Sciatic nerve (tissue), 1 donor: Measurements from ENCODE around the gene SMIM44. TPM values are rescaled to one million over a fixed set of nuclear protein-coding genes. Genes with fewer than 3 reads are reported as not detected.

Experiments used
- total RNA-seq: library from RNA; stranded (reverse); fragmentation: NEBNext Ultra II Directional; extraction: Animal tissue kit (Norgen Biotek cat#: 25700); gene quantifications from one replicate; pipeline ENCODE4 v1.2.1, GENCODE V29; 2021
- donor health status: DM: no; HTN: no; CAD: no.

Gene SMIM44
- total RNA-seq, 1 donor from 2014 or later, result not detected

Other genes with a start within 250 kb of the SMIM44 start
- gene NFIC, start 116.9 kb downstream of the SMIM44 start, total RNA-seq, result 178 TPM
- not detected for gene SMIM24, start 2.9 kb downstream of the SMIM44 start, total RNA-seq
- gene DOHH, start 17.2 kb upstream of the SMIM44 start, total RNA-seq, result 8.4 TPM
- gene FZR1, start 22.9 kb upstream of the SMIM44 start, total RNA-seq, result 46.1 TPM
- gene TEKTIP1, start 55.7 kb upstream of the SMIM44 start, total RNA-seq, result 4.9 TPM
- gene MFSD12, start 74.1 kb upstream of the SMIM44 start, total RNA-seq, result 52.5 TPM
- 72.9 TPM for gene HMG20B, start 89.5 kb upstream of the SMIM44 start, total RNA-seq
- 2.4 TPM for gene GIPC3, start 102.0 kb upstream of the SMIM44 start, total RNA-seq
- 11.2 TPM for gene TBXA2R, start 123.4 kb upstream of the SMIM44 start, total RNA-seq
- gene CACTIN, start 143.3 kb upstream of the SMIM44 start, total RNA-seq, result 19.6 TPM
- gene PIP5K1C, start 217.0 kb upstream of the SMIM44 start, total RNA-seq, result 46.9 TPM
- gene TJP3, start 224.9 kb upstream of the SMIM44 start, total RNA-seq, result 2.1 TPM